Mucosa of descending colon (tissue), 3 donors: ENCODE results near the gene ELN. TPM values are rescaled to one million over a fixed set of nuclear protein-coding genes. Genes with fewer than 3 reads are reported as not detected.

Experiments
- ATAC-seq: fragments of 200-7000 bp; cut with Tn5 transposase; one replicate; pipeline ENCODE4 v1.9.1; 2020; ENCODE audit warnings: mild to moderate bottlenecking, moderate library complexity
- DNase-seq, 3 donors: peaks; one replicate each; pipeline ENCODE4 v3.0.0-alpha.2; 2020
- H3K36me3 ChIP-seq: fragments of 200-600 bp; one replicate; pipeline ENCODE4 v1.8.0; 2021; ENCODE audit warnings: low read depth, mild to moderate bottlenecking
- H3K4me1 ChIP-seq: fragments of 200-600 bp; one replicate; pipeline ENCODE4 v1.8.0; 2021; ENCODE audit warnings: low read depth, mild to moderate bottlenecking
- H3K4me3 ChIP-seq: fragments of 200-600 bp; one replicate; pipeline ENCODE4 v1.8.0; 2021; ENCODE audit warnings: mild to moderate bottlenecking
- H3K9me3 ChIP-seq: fragments of 200-600 bp; one replicate; pipeline ENCODE4 v1.8.0; 2021; ENCODE audit warnings: mild to moderate bottlenecking
- intact Hi-C, 2 donors: fragments of 100-400 bp; cut with DNase I in 1 of 2; cut with micrococcal nuclease in 1 of 2; formaldehyde crosslinking; loops; one replicate each; pipeline versions ENCODE4 v1.11.0 to v1.11.1; 2022; cut with DNase I, micrococcal nuclease
- total RNA-seq, 3 donors: library from RNA; stranded (reverse); fragmentation: NEBNext Ultra II Directional in 2 of 3; extraction: Animal tissue kit (Norgen Biotek cat#: 25700) in 2 of 3; gene quantifications; one replicate each; pipeline versions ENCODE4 v1.2.1 to v1.2.4, GENCODE V29; 2021 to 2023
- TF ChIP-seq, protein P1 (sequence below): fragments of 200-600 bp; IDR thresholded peaks from one replicate; pipeline ENCODE4 v1.8.0; 2022; ENCODE audit warnings: antibody characterized with exemption, mild to moderate bottlenecking
- donor health status: DM: no; HTN: no; CAD: no; lungs with moderate emphysema.
- donor health status: DM: no; HTN: no; CAD: no.
- donor health status: DM: no; HTN: yes; CAD: no.

Gene ELN
- total RNA-seq, 3 donors from 2014 or later: 5.0 to 43.4 (median 20.5) TPM

DNA sequence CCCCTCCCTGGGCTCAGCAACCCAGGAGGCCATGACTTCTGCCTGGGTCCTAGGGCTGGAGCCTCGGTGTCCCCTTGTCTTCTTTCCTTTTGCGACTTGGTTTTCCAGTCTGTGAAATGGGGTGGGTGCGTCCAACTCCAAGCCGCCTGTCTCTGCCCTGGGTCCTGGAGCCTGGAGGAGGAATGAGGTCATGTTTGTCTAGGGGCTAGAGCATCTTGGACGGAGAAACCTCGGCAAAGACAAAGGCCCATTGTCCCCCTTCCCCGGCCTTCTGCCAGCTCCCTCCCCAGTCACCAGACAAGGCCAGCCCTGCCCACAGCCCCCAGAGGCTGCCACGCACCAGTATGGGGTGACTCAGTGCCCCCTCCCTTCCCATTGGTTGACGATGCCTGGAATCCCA is 39.8 kb upstream of the ELN start:
- peaks cover 10% of the 10 kb centered on the region for H3K4me1 ChIP-seq
- ATAC-seq (no peak), DNase-seq (peak in 1 of 3 donors; percentile 33)
- H3K9me3 ChIP-seq: no peaks in the 10 kb centered on the region
- TF ChIP-seq, protein P1, sequence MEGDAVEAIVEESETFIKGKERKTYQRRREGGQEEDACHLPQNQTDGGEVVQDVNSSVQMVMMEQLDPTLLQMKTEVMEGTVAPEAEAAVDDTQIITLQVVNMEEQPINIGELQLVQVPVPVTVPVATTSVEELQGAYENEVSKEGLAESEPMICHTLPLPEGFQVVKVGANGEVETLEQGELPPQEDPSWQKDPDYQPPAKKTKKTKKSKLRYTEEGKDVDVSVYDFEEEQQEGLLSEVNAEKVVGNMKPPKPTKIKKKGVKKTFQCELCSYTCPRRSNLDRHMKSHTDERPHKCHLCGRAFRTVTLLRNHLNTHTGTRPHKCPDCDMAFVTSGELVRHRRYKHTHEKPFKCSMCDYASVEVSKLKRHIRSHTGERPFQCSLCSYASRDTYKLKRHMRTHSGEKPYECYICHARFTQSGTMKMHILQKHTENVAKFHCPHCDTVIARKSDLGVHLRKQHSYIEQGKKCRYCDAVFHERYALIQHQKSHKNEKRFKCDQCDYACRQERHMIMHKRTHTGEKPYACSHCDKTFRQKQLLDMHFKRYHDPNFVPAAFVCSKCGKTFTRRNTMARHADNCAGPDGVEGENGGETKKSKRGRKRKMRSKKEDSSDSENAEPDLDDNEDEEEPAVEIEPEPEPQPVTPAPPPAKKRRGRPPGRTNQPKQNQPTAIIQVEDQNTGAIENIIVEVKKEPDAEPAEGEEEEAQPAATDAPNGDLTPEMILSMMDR: no peak
- no peaks in the 10 kb centered on the region for H3K36me3 ChIP-seq
- intact Hi-C loops: no loop called here
- H3K4me3 ChIP-seq: no peak overlapping the region

DNA sequence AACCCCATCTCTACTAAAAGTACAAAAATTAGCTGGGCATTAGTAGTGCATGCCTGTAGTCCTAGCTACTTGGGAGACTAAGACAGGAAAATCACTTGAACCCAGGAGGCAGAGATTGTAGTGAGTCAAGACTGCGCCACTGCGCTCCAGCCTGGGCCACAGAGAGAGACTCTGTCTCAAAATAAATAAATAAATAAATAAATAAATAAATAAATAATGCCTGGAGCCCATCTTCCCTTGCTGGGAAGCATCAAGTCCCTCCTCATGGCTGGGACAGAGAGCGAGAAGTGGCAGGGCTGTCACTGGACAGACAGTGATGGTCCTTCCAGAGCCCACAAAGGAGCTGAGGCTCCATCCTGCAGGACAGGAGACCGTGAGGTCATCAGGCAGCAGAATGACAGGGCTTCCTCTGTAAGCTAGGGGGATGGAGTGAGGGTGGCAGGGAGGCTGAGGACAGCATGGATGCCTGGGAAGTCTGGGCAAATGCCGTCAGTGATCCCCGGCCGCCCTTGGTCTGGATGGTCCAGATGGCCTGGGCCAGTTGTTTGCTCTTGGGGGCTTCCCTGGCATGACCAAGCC is 36.4 kb upstream of the ELN start:
- no peak for DNase-seq
- TF ChIP-seq, protein P1: no peak
- ATAC-seq: no peak
- Histone ChIP-seq H3K36me3 (no peaks in the 10 kb centered on the region), H3K4me3 (no peak overlapping the region), H3K4me1 (peaks cover 5% of the 10 kb centered on the region), H3K9me3 (peaks cover 12% of the 10 kb centered on the region)
- intact Hi-C loops: no loop called here

- peaks cover 12% of the 10 kb centered on the region for H3K9me3 ChIP-seq
These were observed 35.8 kb upstream of the ELN start for GRCh38 chr7:73992101-73992562.

GRCh38 chr7:73994023-73994422 is 34.0 kb upstream of the ELN start:
- TF ChIP-seq, protein P1: no peak
- Histone ChIP-seq H3K9me3 (peaks cover 12% of the 10 kb centered on the region), H3K4me3 (no peak overlapping the region), H3K4me1 (peaks cover 3% of the 10 kb centered on the region), H3K36me3 (no peaks in the 10 kb centered on the region)
- ATAC-seq: peak; percentile 89
- intact Hi-C loops: no loop called here
- peak in 1 of 3 donors; percentile 69 for DNase-seq

More at GRCh38 chr7:73992101-73992562, 35.8 kb upstream of the ELN start:
- ATAC-seq (no peak), DNase-seq (peak in 2 of 3 donors; percentile 62 to 66)
- TF ChIP-seq, protein P1: no peak
- intact Hi-C loops: no loop called here
- no peaks in the 10 kb centered on the region for H3K36me3 ChIP-seq
- H3K4me1 ChIP-seq: peaks cover 3% of the 10 kb centered on the region
- H3K4me3 ChIP-seq: no peak overlapping the region

DNA sequence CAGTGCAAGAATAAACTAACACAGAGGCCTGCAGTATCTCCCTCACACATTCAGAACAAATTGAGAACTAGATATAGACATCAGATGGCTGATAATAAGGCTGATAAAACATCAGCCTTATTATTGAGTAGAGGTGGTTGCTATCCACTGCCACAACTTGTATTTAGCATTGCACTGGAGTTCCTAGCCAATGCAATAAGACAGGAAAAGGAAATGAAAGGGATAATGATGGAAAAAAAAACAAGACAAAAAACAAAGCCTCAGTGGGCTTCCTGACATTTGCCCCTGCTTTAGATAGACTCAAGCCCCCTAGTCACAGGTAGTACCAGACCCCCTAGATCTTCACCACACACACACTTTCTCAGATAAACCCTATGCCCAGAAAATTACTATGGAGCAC is 33.2 kb upstream of the ELN start:
- Histone ChIP-seq H3K9me3 (peaks cover 12% of the 10 kb centered on the region), H3K36me3 (no peaks in the 10 kb centered on the region), H3K4me1 (peaks cover 3% of the 10 kb centered on the region), H3K4me3 (no peak overlapping the region)
- TF ChIP-seq, protein P1: no peak
- no peak for DNase-seq
- ATAC-seq: no peak
- intact Hi-C loops: no loop called here
